K562 (cell line): ENCODE results near the gene EFCC1. TPM values are rescaled to one million over a fixed set of nuclear protein-coding genes. Genes with fewer than 3 reads are reported as not detected.

Experiments used
- ATAC-seq: fragments of 200-7000 bp; cut with Tn5 transposase; 3 replicates; pipeline ENCODE4 v1.9.1; 2020; ENCODE audit warnings: moderate library complexity
- BruUV-seq: library from RNA; stranded (reverse); fragments of 400-500 nt; replicated peaks from 2 replicates; lab custom pipeline; 2021; lab: Mats Ljungman, UMichigan
- CTCF ChIA-PET: fragments of 300-600 bp; formaldehyde crosslinking; extraction: SDS; loops from one replicate; lab custom pipeline; 2021; ENCODE audit warnings: low intra/inter-chr PET ratio; lab: Yijun Ruan, JAX
- POLR2A ChIA-PET: fragments of 300-600, 350-650 bp; sonication (Branson Sonifier 250); formaldehyde crosslinking; extraction: SDS; loops from one replicate; lab custom pipeline; 2021; ENCODE audit warnings: antibody characterized with exemption, inconsistent platforms; lab: Yijun Ruan, JAX
- DNase-seq, 4 experiments: peaks; one replicate each; pipeline versions ENCODE4 v3.0.0 to v3.0.0-alpha.2; 2011 to 2018; ENCODE audit warnings: low spot score in 3 of 4, mixed read lengths in 3 of 4; ENCODE audit errors: extremely low read depth in 1 of 4
- FAIRE-seq: peaks from 2 replicates; lab custom pipeline; 2011; peaks lifted over from hg19 to GRCh38; lab: Jason Lieb, UNC
- H2AFZ ChIP-seq: 2 replicates; pipeline ENCODE4 v1.6.0; 2011; ENCODE audit warnings: low read depth, low read length, control low read depth, inconsistent platforms
- H3K27ac ChIP-seq: fragments of 200-600 bp; 3 replicates; pipeline ENCODE4 v1.8.0; 2011; ENCODE audit warnings: low read depth, mild to moderate bottlenecking, control low read depth, inconsistent platforms, low read length, moderate library complexity, mixed read lengths; ENCODE audit errors: extremely low read depth
- H3K27me3 ChIP-seq, 2 experiments: fragments of 300-600 bp in 1 of 2; 2 replicates in 1 of 2; 3 replicates in 1 of 2; pipeline versions ENCODE4 v1.6.0 to v1.8.0; 2011; ENCODE audit warnings: inconsistent platforms in 2 of 2, low read length in 2 of 2, mild to moderate bottlenecking in 1 of 2, mixed read lengths in 1 of 2, moderate library complexity in 1 of 2; ENCODE audit not compliant: control insufficient read depth in 2 of 2, insufficient read depth in 2 of 2
- H3K36me3 ChIP-seq: fragments of 300-600 bp; 3 replicates; pipeline ENCODE4 v1.8.0; 2011; ENCODE audit warnings: mild to moderate bottlenecking, low read length, inconsistent platforms; ENCODE audit not compliant: control insufficient read depth, insufficient read depth
- H3K4me1 ChIP-seq, 2 experiments: fragments of 200-600 bp in 1 of 2; replicated peaks in 1 of 2; 2 replicates in 1 of 2; 3 replicates in 1 of 2; pipeline versions ENCODE4 v1.5.1 to v1.8.0; 2011; ENCODE audit warnings: inconsistent platforms in 2 of 2, low read length in 2 of 2, mild to moderate bottlenecking in 1 of 2, mixed read lengths in 1 of 2, moderate library complexity in 1 of 2; ENCODE audit not compliant: control insufficient read depth in 2 of 2, insufficient read depth in 2 of 2
- H3K4me2 ChIP-seq: 2 replicates; pipeline ENCODE4 v1.6.1; 2011; ENCODE audit warnings: low read length, control low read depth, inconsistent platforms, mixed read lengths; ENCODE audit not compliant: insufficient read depth
- H3K4me3 ChIP-seq: fragments of 200-600 bp; sonication (generic), shearing (Covaris generic); 2 replicates; pipeline ENCODE4 v1.5.1; 2016; ENCODE audit warnings: control low read depth, inconsistent platforms
- H3K79me2 ChIP-seq: fragments of 200-600 bp; 3 replicates; pipeline ENCODE4 v1.8.0; 2011; ENCODE audit warnings: low read length, inconsistent platforms; ENCODE audit not compliant: control insufficient read depth, insufficient read depth
- H3K9ac ChIP-seq, 2 experiments: 2 replicates each; pipeline versions ENCODE4 v1.6.0 to v1.6.1; 2011; ENCODE audit warnings: low read depth in 2 of 2, low read length in 2 of 2, control low read depth in 1 of 2, inconsistent platforms in 1 of 2, mild to moderate bottlenecking in 1 of 2, mixed read lengths in 1 of 2; ENCODE audit not compliant: insufficient read depth in 1 of 2
- H3K9me1 ChIP-seq: one replicate; pipeline ENCODE4 v1.6.0; 2011; ENCODE audit warnings: inconsistent platforms, mild to moderate bottlenecking, low read length, moderate library complexity; ENCODE audit not compliant: control insufficient read depth, insufficient read depth
- H3K9me3 ChIP-seq: replicated peaks from 2 replicates; pipeline ENCODE4 v1.5.1; 2011; ENCODE audit warnings: low read depth, low read length, inconsistent platforms; ENCODE audit not compliant: control insufficient read depth, insufficient read depth
- H4K20me1 ChIP-seq: replicated peaks from 2 replicates; pipeline ENCODE4 v1.6.1; 2011; ENCODE audit warnings: low read length, inconsistent platforms, mixed read lengths; ENCODE audit not compliant: control insufficient read depth, insufficient read depth
- CBX5 ChIP-seq: IDR thresholded peaks from 2 replicates; pipeline ENCODE4 v1.6.1; 2014; ENCODE audit warnings: low read depth, borderline replicate concordance
- FOSL1 ChIP-seq: fragments of 200-800 bp; sonication (Bioruptor generic); conservative IDR thresholded peaks from 2 replicates; pipeline ENCODE4 v1.6.1; 2016; ENCODE audit warnings: missing genetic modification characterization, missing compliant biosample characterization
- HDAC1 ChIP-seq, 2 experiments: fragments of 450-650 bp; IDR thresholded peaks; 2 replicates each; pipeline ENCODE4 v1.6.1; 2016 to 2017; ENCODE audit warnings: inconsistent platforms in 1 of 2, mild to moderate bottlenecking in 1 of 2, moderate library complexity in 1 of 2
- MITF ChIP-seq: IDR thresholded peaks from 2 replicates; pipeline ENCODE4 v1.6.1; 2014; ENCODE audit warnings: antibody characterized with exemption
- PHB ChIP-seq: fragments of 250-450 bp; sonication (Bioruptor Pico); IDR thresholded peaks from 2 replicates; pipeline ENCODE4 v1.5.0; 2021
- SP1 ChIP-seq: sonication (generic); formaldehyde crosslinking; IDR thresholded peaks from 2 replicates; pipeline ENCODE4 v1.8.1; 2022; ENCODE audit warnings: mild to moderate bottlenecking, missing genetic modification reagents
- SPI1 ChIP-seq: IDR thresholded peaks from 2 replicates; pipeline ENCODE4 v1.6.1; 2011; ENCODE audit warnings: low read depth, low read length, control low read depth, borderline replicate concordance
- SRSF9 ChIP-seq: fragments of 200-400 bp; formaldehyde crosslinking; IDR thresholded peaks from 2 replicates; pipeline ENCODE4 v1.6.1; 2017; ENCODE audit warnings: low read depth, low read length, borderline replicate concordance
- TAF9B ChIP-seq: fragments of 450-650 bp; IDR thresholded peaks from 2 replicates; pipeline ENCODE4 v1.6.1; 2018; ENCODE audit warnings: mild to moderate bottlenecking; ENCODE audit not compliant: partially characterized antibody
- VEZF1 ChIP-seq: fragments of 200-800 bp; sonication (Bioruptor generic); IDR thresholded peaks from 2 replicates; pipeline ENCODE4 v1.6.1; 2017; ENCODE audit warnings: missing genetic modification characterization, missing compliant biosample characterization
- ZNF316 ChIP-seq: fragments of 450-650 bp; IDR thresholded peaks from 2 replicates; pipeline ENCODE4 v1.6.1; 2016
- WGBS: fragments of 100-300 bp; shearing (Covaris generic); methylation state at CpG from one replicate; pipeline ENCODE4 v1.1.6; 2016; ENCODE audit warnings: low coverage, mixed read lengths; ENCODE audit not compliant: insufficient coverage; ENCODE audit errors: missing lambda C conversion rate; 5-methylcytosine and 5-hydroxymethylcytosine counted together
- in situ Hi-C: fragments of 300-500 bp; cut with MboI; formaldehyde crosslinking; loops from 4 replicates; pipeline ENCODE4 v1.15.0; 2018; ENCODE audit warnings: inconsistent platforms, mixed read lengths
- intact Hi-C: fragments of 100-400 bp; cut with micrococcal nuclease; formaldehyde crosslinking; loops from 2 replicates; pipeline ENCODE4 v1.14.2; 2022
- polyA plus RNA-seq, 8 experiments: library from polyadenylated mRNA; depleted of rRNA in 4 of 8; stranded (reverse) in 5 of 8; unstranded in 3 of 8; fragments of >200 nt; fragmentation: Nextera tagmentation in 2 of 8; fragmentation: Illumina TruSeq in 1 of 8; extraction: Ambion mirVana in 2 of 8; extraction: Trizol in 1 of 8; gene quantifications; 2 replicates each; pipeline versions ENCODE4 v1.2.1 to v1.2.3, GENCODE V29; 2011 to 2014; ENCODE audit warnings: inconsistent platforms in 1 of 8, missing spikeins in 1 of 8
- total RNA-seq, 7 experiments: library from RNA; depleted of rRNA in 6 of 7; stranded (reverse); fragments of >200 nt in 6 of 7; fragmentation: Illumina TruSeq in 2 of 7; extraction: Trizol in 2 of 7; gene quantifications; 2 replicates each; pipeline versions ENCODE4 v1.2.1 to v1.2.3, GENCODE V29; 2011 to 2021; ENCODE audit warnings: low replicate concordance in 1 of 7

Gene EFCC1
- total and polyA plus RNA-seq, 9 of the 15 experiments (the other 6 are each of a cell fraction or from before 2014, with no cell fraction given): not detected

- TF ChIP-seq ZNF316 (peak; percentile 21; the same call in 1 of the 2 replicates), SRSF9 (no peak)
- Histone ChIP-seq H3K9me1 (no peaks in the 10 kb centered on the region), H3K4me2 (no peak overlapping the region), H2AFZ (no peak overlapping the region), H3K27me3 (peaks cover 6 to 24% of the 10 kb centered on the region in 2 experiments; a peak in 4 of 5 replicates), H3K9me3 (no peaks in the 10 kb centered on the region), H3K27ac (no peak overlapping the region), H4K20me1 (no peaks in the 10 kb centered on the region), H3K36me3 (no peaks in the 10 kb centered on the region), H3K4me1 (peaks cover 0 to 5% of the 10 kb centered on the region in 2 experiments; a peak in 1 of 5 replicates), H3K4me3 (no peak overlapping the region), H3K9ac (no peak overlapping the region), H3K79me2 (no peaks in the 10 kb centered on the region)
- 21% methylated on average over 3 of the region's 3 CpGs for WGBS
- BruUV-seq: no TSS peak
- no peak for DNase-seq
- FAIRE-seq: no peak
- POLR2A ChIA-PET: interaction anchor here (0.8 kb wide), 1 partner anchor 75 kb away, joined by 3 read pairs; no protein-coding TSS in a partner anchor
- no peak for ATAC-seq
- CTCF ChIA-PET: no interaction called here
- in situ Hi-C loops (no loop called here), intact Hi-C loops (no loop called here)
Observed at GRCh38 chr3:129006864-129007263, 5.8 kb downstream of the EFCC1 start.

GRCh38 chr3:129007792-129008191 is 6.7 kb downstream of the EFCC1 start:
- in situ Hi-C loops: no loop called here
- H3K27me3 ChIP-seq: peaks cover 2 to 15% of the 10 kb centered on the region in 2 experiments; a peak in 3 of 5 replicates
- no peaks in the 10 kb centered on the region for H3K79me2 ChIP-seq
- no peaks in the 10 kb centered on the region for H3K9me3 ChIP-seq
- no peaks in the 10 kb centered on the region for H3K36me3 ChIP-seq
- TF ChIP-seq SP1 (CRISPR knock-in tag): no peak
- no peak for TF ChIP-seq SPI1
- no peak for TF ChIP-seq PHB (CRISPR knock-in tag)
- TF ChIP-seq MITF: no peak
- no peak for TF ChIP-seq TAF9B
- TF ChIP-seq CBX5: no peak
- no peak for TF ChIP-seq FOSL1 (tag)
- TF ChIP-seq VEZF1: no peak
- no peak for TF ChIP-seq HDAC1 (IDR thresholded peaks at IDR 0.05)
- no TSS peak for BruUV-seq
- FAIRE-seq (no peak), ATAC-seq (no peak), DNase-seq (no peak)
- H3K4me2 ChIP-seq: no peak overlapping the region
- H2AFZ ChIP-seq: no peak overlapping the region
- H3K4me3 ChIP-seq: no peak overlapping the region
- WGBS: 25% methylated on average over 2 of the region's 2 CpGs
- no peaks in the 10 kb centered on the region for H4K20me1 ChIP-seq
- ChIA-PET CTCF (no interaction called here), POLR2A (interaction anchor here (1.1 kb wide), 1 partner anchor 14 kb away, joined by 3 read pairs; no protein-coding TSS in a partner anchor)
- intact Hi-C loops: no loop called here
- no peak overlapping the region for H3K27ac ChIP-seq
- H3K4me1 ChIP-seq: no peaks in the 10 kb centered on the region
- H3K9ac ChIP-seq: no peak overlapping the region
- H3K9me1 ChIP-seq: no peaks in the 10 kb centered on the region
